SK-N-SH (cell line): ENCODE data around the gene OR2L8. TPM values are rescaled to one million over a fixed set of nuclear protein-coding genes. Genes with fewer than 3 reads are reported as not detected.
A peak's percentile ranks its signal among the peaks of the same experiment; 100 is the strongest.

Experiments used
- CTCF ChIA-PET: fragments of 300-600, 350-600 bp; formaldehyde crosslinking; extraction: SDS; loops from one replicate; lab custom pipeline; 2021; lab: Yijun Ruan, JAX
- POLR2A ChIA-PET: fragments of 350-600 bp; sonication (Branson Sonifier 250); formaldehyde crosslinking; extraction: SDS; loops from one replicate; lab custom pipeline; 2020; ENCODE audit warnings: antibody characterized with exemption, inconsistent platforms; lab: Yijun Ruan, JAX
- DNase-seq: peaks from one replicate; pipeline ENCODE4 v3.0.0; 2012
- H2AFZ ChIP-seq: fragments of 200-600 bp; sonication (generic); 2 replicates; pipeline ENCODE4 v1.8.1; 2016; ENCODE audit warnings: antibody characterized with exemption, mild to moderate bottlenecking, low read depth
- H3F3A ChIP-seq: fragments of 200-600 bp; sonication (generic); replicated peaks from 2 replicates; pipeline ENCODE3; 2016; ENCODE audit warnings: antibody characterized with exemption, mild to moderate bottlenecking; ENCODE audit not compliant: insufficient read depth
- H3K27ac ChIP-seq, 2 experiments: fragments of 200-500 bp in 1 of 2; fragments of 200-600 bp in 1 of 2; sonication (Bioruptor generic) in 1 of 2; sonication (generic), shearing (Covaris generic) in 1 of 2; 2 replicates each; pipeline versions ENCODE4 v1.5.1 to v1.6.1; 2014 to 2016; ENCODE audit warnings: low read depth in 2 of 2, inconsistent platforms in 1 of 2, low read length in 1 of 2, mild to moderate bottlenecking in 1 of 2, mixed read lengths in 1 of 2
- H3K27me3 ChIP-seq: fragments of 200-600 bp; sonication (generic), shearing (Covaris generic); 2 replicates; pipeline ENCODE4 v1.6.1; 2016; ENCODE audit warnings: mixed run types; ENCODE audit not compliant: insufficient read depth
- H3K36me3 ChIP-seq, 2 experiments: fragments of 200-500 bp in 1 of 2; fragments of 200-600 bp in 1 of 2; sonication (Bioruptor generic) in 1 of 2; sonication (generic) in 1 of 2; replicated peaks in 1 of 2; 2 replicates each; pipeline versions ENCODE3 to v1.5.1; 2014 to 2016; ENCODE audit warnings: low read length in 1 of 2, mild to moderate bottlenecking in 1 of 2; ENCODE audit not compliant: insufficient read depth in 2 of 2, control insufficient read depth in 1 of 2
- H3K4me1 ChIP-seq, 2 experiments: fragments of 200-500 bp in 1 of 2; fragments of 200-600 bp in 1 of 2; sonication (Bioruptor generic) in 1 of 2; sonication (generic), shearing (Covaris generic) in 1 of 2; 2 replicates each; pipeline versions ENCODE4 v1.5.1 to v1.6.1; 2014 to 2016; ENCODE audit warnings: low read depth in 1 of 2, low read length in 1 of 2, mixed run types in 1 of 2; ENCODE audit not compliant: insufficient read depth in 2 of 2, control insufficient read depth in 1 of 2
- H3K4me2 ChIP-seq: fragments of 200-600 bp; sonication (generic), shearing (Covaris generic); 2 replicates; pipeline ENCODE4 v1.6.1; 2017; ENCODE audit warnings: mixed run types
- H3K4me3 ChIP-seq, 2 experiments: fragments of 200-500 bp in 1 of 2; fragments of 200-600 bp in 1 of 2; sonication (Bioruptor generic) in 1 of 2; sonication (generic), shearing (Covaris generic) in 1 of 2; 2 replicates each; pipeline versions ENCODE4 v1.5.1 to v1.8.1; 2014 to 2016; ENCODE audit warnings: low read depth in 2 of 2, inconsistent platforms in 1 of 2, low read length in 1 of 2, mild to moderate bottlenecking in 1 of 2, mixed read lengths in 1 of 2, moderate library complexity in 1 of 2
- H3K79me2 ChIP-seq: fragments of 200-600 bp; sonication (generic); 2 replicates; pipeline ENCODE4 v1.8.1; 2017; ENCODE audit warnings: mild to moderate bottlenecking; ENCODE audit not compliant: insufficient read depth
- H3K9ac ChIP-seq: fragments of 200-600 bp; sonication (generic); 2 replicates; pipeline ENCODE4 v1.6.1; 2017; ENCODE audit warnings: mixed run types
- H3K9me2 ChIP-seq: fragments of 200-600 bp; sonication (generic); 2 replicates; pipeline ENCODE4 v1.6.1; 2017; ENCODE audit warnings: mixed run types
- H3K9me3 ChIP-seq: fragments of 200-600 bp; sonication (generic); 2 replicates; pipeline ENCODE4 v1.6.1; 2017; ENCODE audit warnings: mixed run types, mild to moderate bottlenecking, moderate library complexity
- H4K20me1 ChIP-seq: fragments of 200-600 bp; sonication (generic); 2 replicates; pipeline ENCODE4 v1.6.1; 2017; ENCODE audit warnings: mild to moderate bottlenecking, mixed run types; ENCODE audit not compliant: insufficient read depth
- FOSL2 ChIP-seq: IDR thresholded peaks from 2 replicates; pipeline ENCODE4 v1.4.0; 2012; ENCODE audit warnings: low read depth, mild to moderate bottlenecking, moderate library complexity, borderline replicate concordance
- FOXJ3 ChIP-seq: sonication (generic); formaldehyde crosslinking; IDR thresholded peaks from 2 replicates; pipeline ENCODE4 v1.5.1; 2020; ENCODE audit warnings: mild to moderate bottlenecking, missing genetic modification reagents
- GABPA ChIP-seq: IDR thresholded peaks from 2 replicates; pipeline ENCODE4 v1.4.0; 2012; ENCODE audit warnings: low read depth, mild to moderate bottlenecking
- JUND ChIP-seq: IDR thresholded peaks from 2 replicates; pipeline ENCODE4 v1.4.0; 2012
- PBX3 ChIP-seq: IDR thresholded peaks from 2 replicates; pipeline ENCODE4; 2012
- POLR2AphosphoS5 ChIP-seq: IDR thresholded peaks from 2 replicates; pipeline ENCODE4 v1.6.1; 2012; ENCODE audit warnings: low read depth, low read length
- RAD21 ChIP-seq: IDR thresholded peaks from 2 replicates; pipeline ENCODE4 v1.6.1; 2012; ENCODE audit warnings: mild to moderate bottlenecking, low read length
- RCOR1 ChIP-seq: fragments of 150-350 bp; IDR thresholded peaks from 2 replicates; pipeline ENCODE4 v1.6.1; 2017; ENCODE audit warnings: antibody characterized with exemption, low read length
- RFX5 ChIP-seq: IDR thresholded peaks from 2 replicates; pipeline ENCODE4 v1.6.1; 2012; ENCODE audit warnings: mild to moderate bottlenecking, improper control_type of control experiment, low read length
- SMC3 ChIP-seq: IDR thresholded peaks from 2 replicates; pipeline ENCODE4 v1.6.1; 2012; ENCODE audit warnings: low read depth, low read length, improper control_type of control experiment
- TCF12 ChIP-seq: IDR thresholded peaks from 2 replicates; pipeline ENCODE4 v1.4.0; 2012
- TEAD4 ChIP-seq: IDR thresholded peaks from 2 replicates; pipeline ENCODE4 v1.4.0; 2012; ENCODE audit warnings: mild to moderate bottlenecking, borderline replicate concordance; ENCODE audit not compliant: insufficient read depth
- USF1 ChIP-seq: IDR thresholded peaks from 2 replicates; pipeline ENCODE4 v1.4.0; 2012; ENCODE audit warnings: low read depth, borderline replicate concordance
- USF2 ChIP-seq: fragments of 150-350 bp; IDR thresholded peaks from 2 replicates; pipeline ENCODE4 v1.6.1; 2017; ENCODE audit warnings: antibody characterized with exemption, low read length, low read depth, borderline replicate concordance
- YY1 ChIP-seq: IDR thresholded peaks from 2 replicates; pipeline ENCODE4 v1.4.0; 2012; ENCODE audit warnings: low read depth, mild to moderate bottlenecking
- WGBS: methylation state at CpG from one replicate; pipeline ENCODE4 v1.1.6; 2017; ENCODE audit warnings: low lambda C conversion rate; 5-methylcytosine and 5-hydroxymethylcytosine counted together
- polyA plus RNA-seq, 3 experiments: library from polyadenylated mRNA; depleted of rRNA; stranded (reverse); fragments of >200 nt; gene quantifications; 2 replicates each; pipeline ENCODE4 v1.2.3, GENCODE V29; 2012

Gene OR2L8
- polyA plus RNA-seq, 1 of the 3 experiments (the other 2 are of a cell fraction) = not detected

GRCh38 chr1:247906504-247907047 lies 42.1 kb upstream of the OR2L8 start:
- H4K20me1 ChIP-seq = no peaks in the 10 kb centered on the region
- ChIA-PET POLR2A (no interaction called here), CTCF (no interaction called here)
- no peaks in the 10 kb centered on the region for H3K4me1 ChIP-seq
- H3K9me2 ChIP-seq = no peaks in the 10 kb centered on the region
- peak overlapping the region; percentile 61 for H3K4me2 ChIP-seq
- peak overlapping the region in 1 of 2 experiments; percentile 66; a peak in 2 of 4 replicates for H3K27ac ChIP-seq
- H3K4me3 ChIP-seq = peak overlapping the region; percentile 34 to 58; a peak in 3 of 4 replicates
- no peaks in the 10 kb centered on the region for H3K9me3 ChIP-seq
- H3K79me2 ChIP-seq = no peaks in the 10 kb centered on the region
- WGBS = 5% methylated on average over 7 of the region's 7 CpGs
- peak overlapping the region; percentile 60; the same call in 1 of the 2 replicates for H3K9ac ChIP-seq
- no peaks in the 10 kb centered on the region; the same call in 1 of the 2 replicates for H3K27me3 ChIP-seq
- DNase-seq = no peak
- H2AFZ ChIP-seq = peak overlapping the region; percentile 84; the same call in 1 of the 2 replicates
- H3F3A ChIP-seq = peaks cover 8% of the 10 kb centered on the region
- no peaks in the 10 kb centered on the region for H3K36me3 ChIP-seq
- TF ChIP-seq TCF12 (peak; percentile 49), TEAD4 (0 out of 2 replicates have a peak, but pooled peaks have one; percentile 7), PBX3 (peak; percentile 51), RAD21 (no peak), POLR2AphosphoS5 (no peak), RFX5 (no peak), JUND (peak; percentile 40; the same call in 1 of the 2 replicates), FOSL2 (peak; percentile 67), GABPA (no peak), USF2 (no peak)
- TF ChIP-seq, all 33 proteins: peak for 5

GRCh38 chr1:247908766-247909165 lies 39.9 kb upstream of the OR2L8 start:
- Histone ChIP-seq H3K4me2 (no peak overlapping the region), H3K4me1 (no peaks in the 10 kb centered on the region), H3K4me3 (no peak overlapping the region), H3K79me2 (no peaks in the 10 kb centered on the region), H3K9me3 (no peaks in the 10 kb centered on the region), H3K9me2 (no peaks in the 10 kb centered on the region), H3K36me3 (no peaks in the 10 kb centered on the region), H3K27ac (no peak overlapping the region), H4K20me1 (no peaks in the 10 kb centered on the region), H3F3A (peaks cover 8% of the 10 kb centered on the region), H3K9ac (no peak overlapping the region), H3K27me3 (no peaks in the 10 kb centered on the region; the same call in 1 of the 2 replicates), H2AFZ (no peak overlapping the region)
- DNase-seq = no peak
- CTCF ChIA-PET = no interaction called here
- WGBS = 17% methylated on average over 5 of the region's 5 CpGs
- POLR2A ChIA-PET = no interaction called here
- TF ChIP-seq RFX5 (no peak), JUND (no peak), PBX3 (no peak), RCOR1 (no peak), SMC3 (no peak), YY1 (no peak), FOXJ3 (no peak), USF1 (no peak)
